Activated T-helper 2 cell treated with anti-CD3 and anti-CD28 coated beads, Interferon-gamma antibody, Interleukin-2, Interleukin-4, amounts not matched to agents 10 μg/mL and 5 μg/mL and 100 μg/mL, durations not matched to agents 14 hours and 24 hours and 36 hours (primary cell): ENCODE data around the gene SMIM3. TPM values are rescaled to one million over a fixed set of nuclear protein-coding genes. Genes with fewer than 3 reads are reported as not detected.

Source experiments
- DNase-seq: peaks from one replicate; pipeline ENCODE4 v3.0.0; 2021; ENCODE audit warnings: low spot score
- H3K27ac Mint-ChIP-seq: one replicate; pipeline ENCODE4 v1.8.0; 2021; ENCODE audit warnings: mixed read lengths
- H3K27me3 Mint-ChIP-seq: one replicate; pipeline ENCODE4 v1.8.0; 2021; ENCODE audit warnings: low read depth, mixed read lengths
- H3K36me3 Mint-ChIP-seq: one replicate; pipeline ENCODE4 v1.8.0; 2021; ENCODE audit warnings: low read depth, mixed read lengths
- H3K4me1 Mint-ChIP-seq: one replicate; pipeline ENCODE4 v1.8.0; 2021; ENCODE audit warnings: low read depth, mixed read lengths
- H3K4me3 Mint-ChIP-seq: one replicate; pipeline ENCODE4 v1.8.0; 2021; ENCODE audit warnings: low read depth, mild to moderate bottlenecking, moderate library complexity, mixed read lengths
- H3K9me3 Mint-ChIP-seq: one replicate; pipeline ENCODE4 v1.8.0; 2021; ENCODE audit warnings: mixed read lengths
- intact Hi-C: fragments of 100-400 bp; cut with micrococcal nuclease; formaldehyde crosslinking; loops from one replicate; pipeline ENCODE4 v1.15.1; 2023
- total RNA-seq: library from RNA; stranded (reverse); gene quantifications from 2 replicates; pipeline ENCODE4 v1.2.3, GENCODE V29; 2022

Gene SMIM3
- total RNA-seq, 1 donor from 2014 or later: 25.7 TPM

DNA sequence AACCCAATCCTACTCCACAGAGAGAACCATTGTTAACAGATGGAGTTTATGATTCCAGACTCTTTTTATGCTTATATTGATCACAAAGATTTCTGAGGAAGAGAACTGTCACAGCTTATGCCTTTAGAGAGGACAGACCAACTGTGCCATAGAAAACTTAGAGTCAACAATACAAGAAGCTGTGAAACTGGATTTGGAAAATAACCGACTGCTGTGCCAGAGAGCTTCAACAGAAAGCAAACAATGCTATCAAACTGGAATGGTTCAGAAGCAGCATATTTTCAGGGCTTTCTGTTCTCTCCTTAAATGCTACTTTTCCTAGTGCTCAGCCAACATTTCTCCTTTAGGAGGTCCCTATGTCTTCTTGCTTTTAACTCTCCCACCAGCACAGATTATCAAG, 24.7 kb upstream of the SMIM3 start:
- intact Hi-C loops: no loop called here
- Mint-ChIP-seq H3K27ac (no peak overlapping the region), H3K36me3 (peaks cover 71% of the 10 kb centered on the region), H3K4me1 (peaks cover 33% of the 10 kb centered on the region), H3K27me3 (no peaks in the 10 kb centered on the region), H3K9me3 (no peaks in the 10 kb centered on the region), H3K4me3 (no peak overlapping the region)
- DNase-seq: no peak

DNA sequence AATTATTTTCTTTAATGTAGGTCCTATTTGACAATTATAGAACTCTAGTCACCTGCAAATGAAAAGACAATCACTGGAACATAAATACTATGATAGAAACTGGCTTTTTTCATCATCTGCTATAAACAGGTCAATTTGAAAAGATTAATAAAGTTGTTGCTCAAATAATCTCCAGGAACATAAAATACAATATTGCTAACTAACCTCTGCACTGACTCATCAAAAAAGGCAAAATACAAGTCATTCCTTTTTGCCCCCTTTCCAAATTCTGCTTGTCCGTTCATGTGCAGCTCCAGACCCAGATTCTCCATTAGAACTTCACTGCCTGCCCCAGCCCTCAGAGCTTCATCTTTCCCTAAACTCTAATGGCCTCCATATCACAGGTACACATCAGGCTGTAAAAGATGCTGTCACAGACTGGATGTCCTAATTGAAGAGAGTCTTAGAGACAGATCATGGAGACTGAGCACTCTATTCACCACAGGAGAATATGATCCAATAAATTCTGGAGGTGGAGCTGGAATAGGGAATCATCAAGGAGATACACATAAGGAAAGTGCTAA, 21.4 kb upstream of the SMIM3 start:
- H3K27ac Mint-ChIP-seq: peak overlapping the region; percentile 28
- intact Hi-C loops: no loop called here
- peak overlapping the region; percentile 68 for H3K4me3 Mint-ChIP-seq
- H3K4me1 Mint-ChIP-seq: peaks cover 32% of the 10 kb centered on the region
- peaks cover 49% of the 10 kb centered on the region for H3K36me3 Mint-ChIP-seq
- DNase-seq: no peak
- H3K27me3 Mint-ChIP-seq: no peaks in the 10 kb centered on the region
- H3K9me3 Mint-ChIP-seq: no peaks in the 10 kb centered on the region

DNA sequence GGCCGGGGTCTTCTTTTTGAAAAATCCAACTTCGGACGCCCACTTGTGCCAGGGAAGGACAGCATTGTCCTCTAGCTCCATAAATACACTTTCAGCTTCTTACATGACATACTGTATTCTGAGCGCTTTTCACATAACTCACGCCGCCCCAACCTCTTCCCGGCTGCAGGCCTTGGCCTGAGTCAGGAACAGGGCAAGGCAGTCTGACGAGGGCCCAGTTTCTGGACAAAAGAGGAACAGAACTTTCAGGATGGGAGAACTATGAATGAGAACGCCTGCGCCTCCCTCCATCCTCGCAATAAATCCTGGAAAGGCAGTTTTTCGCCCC, 20.4 kb upstream of the SMIM3 start:
- Mint-ChIP-seq H3K4me3 (no peak overlapping the region), H3K27ac (no peak overlapping the region), H3K9me3 (no peaks in the 10 kb centered on the region), H3K36me3 (peaks cover 39% of the 10 kb centered on the region), H3K27me3 (no peaks in the 10 kb centered on the region), H3K4me1 (peaks cover 36% of the 10 kb centered on the region)
- intact Hi-C loops: loop anchor here (1.0 to 2.0 kb wide), 6 partner anchors 15 to 495 kb away; partner anchors contain the start of genes GM2A, RBM22 and SMIM3
- DNase-seq: no peak

DNA sequence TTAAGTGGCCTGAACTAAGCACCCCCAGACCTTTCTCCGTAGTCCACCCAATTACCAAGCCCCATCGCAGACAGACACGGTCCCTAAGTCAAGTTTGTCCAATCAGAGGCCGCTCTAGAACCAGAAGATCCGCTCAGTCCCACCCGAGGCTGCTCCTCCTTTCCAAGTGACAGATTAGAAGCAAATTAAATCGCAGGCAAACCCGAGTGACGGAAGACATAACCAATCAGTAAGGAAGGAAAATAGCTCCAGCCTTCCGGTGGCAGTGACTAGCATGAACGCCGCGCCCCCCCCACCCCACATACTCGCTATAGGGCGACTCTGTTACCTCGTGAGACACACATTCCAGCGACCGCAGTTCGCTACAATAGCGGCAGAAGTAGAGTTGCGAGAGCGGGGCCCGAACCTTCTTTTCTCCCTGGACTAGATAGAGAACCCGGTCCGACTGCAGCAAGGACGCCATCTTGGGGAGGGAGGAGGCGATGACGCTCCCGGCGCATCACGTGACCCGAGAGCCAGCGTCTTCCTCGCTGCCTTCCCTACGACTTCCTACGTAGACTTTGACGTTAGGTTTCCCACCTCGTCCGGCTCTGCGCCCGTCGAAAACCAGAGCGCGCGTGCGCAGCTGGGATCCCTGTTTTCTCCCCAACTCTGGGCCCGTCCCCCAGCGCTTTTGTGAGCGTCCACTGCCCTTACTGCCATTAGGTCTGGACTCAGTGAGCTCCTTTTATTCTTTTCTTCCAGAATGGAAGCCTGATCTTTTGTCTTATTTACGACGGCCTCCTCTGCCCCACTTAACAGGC, 19.8 kb upstream of the SMIM3 start, which contains the start of gene DCTN4:
TSS of gene DCTN4 (minus strand) at position 487 of the 803 bp plus-strand sequence. CDS start at position 463, 24 bp downstream.
- H3K4me3 Mint-ChIP-seq: no peak within 1 kb of the TSS
- peaks cover 36% of the 10 kb centered on the region for H3K4me1 Mint-ChIP-seq
- peaks cover 34% of the 10 kb centered on the region for H3K36me3 Mint-ChIP-seq
- H3K9me3 Mint-ChIP-seq: no peaks in the 10 kb centered on the region
- H3K27me3 Mint-ChIP-seq: no peaks in the 10 kb centered on the region
- peak; percentile 90 for DNase-seq
- no peak within 1 kb of the TSS for H3K27ac Mint-ChIP-seq
- intact Hi-C loops: loop anchor here (1.0 to 2.0 kb wide), 6 partner anchors 16 to 495 kb away; partner anchors contain the start of genes GM2A, RBM22 and SMIM3

DNA sequence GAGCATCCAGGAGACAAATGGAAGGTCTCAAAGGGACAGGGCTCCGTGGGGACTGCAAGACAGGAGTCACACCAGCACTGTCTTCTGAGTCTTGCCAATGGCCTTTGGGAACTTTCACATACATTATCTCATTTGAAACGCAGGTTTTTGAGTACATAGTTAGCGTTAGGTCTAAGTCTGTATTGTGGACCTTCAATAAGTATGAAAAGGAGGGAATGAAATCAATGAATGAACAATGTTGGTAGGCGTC, 19.3 kb upstream of the SMIM3 start:
- Mint-ChIP-seq H3K4me1 (peaks cover 33% of the 10 kb centered on the region), H3K27ac (no peak overlapping the region), H3K4me3 (no peak overlapping the region), H3K27me3 (no peaks in the 10 kb centered on the region), H3K36me3 (peaks cover 28% of the 10 kb centered on the region), H3K9me3 (no peaks in the 10 kb centered on the region)
- intact Hi-C loops: loop anchor here (2.0 kb wide), 2 partner anchors 16 to 20 kb away; partner anchors contain the start of gene SMIM3
- no peak for DNase-seq

DNA sequence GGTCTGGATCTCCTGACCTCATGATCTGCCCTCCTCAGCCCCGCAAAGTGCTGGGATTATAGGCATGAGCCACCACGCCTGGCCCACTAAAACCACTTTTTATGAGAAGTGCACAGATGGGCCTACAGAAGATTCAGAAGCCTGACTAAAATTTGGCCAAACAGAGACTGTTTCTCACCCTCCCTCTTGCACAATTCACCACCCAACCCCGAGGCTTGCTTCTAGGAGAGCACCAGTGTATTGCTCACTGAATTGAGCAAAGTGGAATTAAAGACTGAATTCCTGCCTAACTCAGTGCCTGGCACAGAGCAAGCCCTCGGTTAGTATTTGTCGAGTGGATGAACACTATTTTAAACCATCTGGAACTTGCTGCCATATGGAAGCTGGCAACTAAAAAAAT, 16.3 kb upstream of the SMIM3 start:
- Mint-ChIP-seq H3K9me3 (peaks cover 10% of the 10 kb centered on the region), H3K36me3 (peaks cover 9% of the 10 kb centered on the region), H3K27ac (peak overlapping the region; percentile 29), H3K4me1 (peaks cover 31% of the 10 kb centered on the region), H3K27me3 (no peaks in the 10 kb centered on the region), H3K4me3 (no peak overlapping the region)
- intact Hi-C loops: no loop called here
- DNase-seq: no peak

DNA sequence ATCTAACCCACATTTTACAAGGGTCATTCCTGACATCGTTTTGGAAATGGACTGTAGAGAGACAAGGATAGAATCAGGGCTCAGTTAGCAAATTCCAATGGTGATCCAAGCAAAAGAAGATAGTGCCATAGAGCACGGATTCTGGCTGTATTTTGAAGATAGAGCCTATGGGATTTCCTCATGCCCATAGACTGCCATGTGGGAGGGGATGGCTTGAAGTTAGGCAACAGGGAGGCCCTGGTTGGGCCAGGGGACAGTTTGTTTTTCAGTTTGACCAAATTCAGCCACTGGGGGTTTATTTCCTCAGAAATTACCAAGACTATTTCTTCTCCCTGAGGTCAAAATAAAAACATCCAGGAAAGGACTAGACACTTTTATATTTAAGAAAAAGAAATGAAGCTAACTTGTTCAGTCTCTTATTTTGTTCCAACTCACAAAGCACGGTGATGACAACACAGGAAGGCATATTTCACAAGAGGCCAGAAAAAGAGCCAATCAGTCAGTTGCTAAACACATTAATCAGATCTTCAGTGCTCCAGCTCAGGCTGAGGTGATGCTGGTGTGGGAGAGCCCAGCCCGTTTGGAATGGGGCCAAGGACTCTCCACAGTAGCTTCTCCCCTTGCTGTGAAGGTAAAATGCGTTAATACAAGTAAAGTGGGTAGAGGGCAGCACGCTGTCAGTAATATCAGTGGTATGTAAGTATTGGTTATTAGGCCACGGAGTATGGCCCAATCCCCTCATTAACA, 15.4 kb upstream of the SMIM3 start:
- Mint-ChIP-seq H3K27me3 (no peaks in the 10 kb centered on the region), H3K27ac (peak overlapping the region; percentile 69), H3K4me1 (peaks cover 30% of the 10 kb centered on the region), H3K4me3 (no peak overlapping the region), H3K9me3 (peaks cover 10% of the 10 kb centered on the region), H3K36me3 (peaks cover 6% of the 10 kb centered on the region)
- DNase-seq: no peak
- intact Hi-C loops: no loop called here

DNA sequence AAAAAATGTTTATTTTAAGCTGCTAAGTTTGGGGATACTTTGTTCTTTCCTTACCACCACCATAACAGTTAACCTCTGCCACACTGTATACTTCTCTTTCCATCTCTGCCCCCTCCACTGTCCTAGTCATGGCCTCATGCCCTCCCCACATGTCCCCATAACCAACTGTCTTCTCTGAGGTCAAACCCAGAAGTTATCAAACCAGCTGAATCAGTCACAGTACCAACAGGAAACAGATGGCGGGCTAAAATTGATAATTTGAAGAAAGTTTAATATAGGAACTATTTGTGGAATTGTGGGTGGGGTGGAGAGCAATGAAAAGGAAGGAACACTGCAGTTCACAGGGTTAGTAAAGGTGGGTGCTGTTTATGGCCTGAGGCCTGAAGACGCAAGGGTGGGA, 14.0 kb upstream of the SMIM3 start:
- H3K27ac Mint-ChIP-seq: peak overlapping the region; percentile 23
- peaks cover 24% of the 10 kb centered on the region for H3K4me1 Mint-ChIP-seq
- peaks cover 10% of the 10 kb centered on the region for H3K9me3 Mint-ChIP-seq
- DNase-seq: no peak
- peaks cover 6% of the 10 kb centered on the region for H3K36me3 Mint-ChIP-seq
- no peaks in the 10 kb centered on the region for H3K27me3 Mint-ChIP-seq
- H3K4me3 Mint-ChIP-seq: no peak overlapping the region
- intact Hi-C loops: no loop called here

DNA sequence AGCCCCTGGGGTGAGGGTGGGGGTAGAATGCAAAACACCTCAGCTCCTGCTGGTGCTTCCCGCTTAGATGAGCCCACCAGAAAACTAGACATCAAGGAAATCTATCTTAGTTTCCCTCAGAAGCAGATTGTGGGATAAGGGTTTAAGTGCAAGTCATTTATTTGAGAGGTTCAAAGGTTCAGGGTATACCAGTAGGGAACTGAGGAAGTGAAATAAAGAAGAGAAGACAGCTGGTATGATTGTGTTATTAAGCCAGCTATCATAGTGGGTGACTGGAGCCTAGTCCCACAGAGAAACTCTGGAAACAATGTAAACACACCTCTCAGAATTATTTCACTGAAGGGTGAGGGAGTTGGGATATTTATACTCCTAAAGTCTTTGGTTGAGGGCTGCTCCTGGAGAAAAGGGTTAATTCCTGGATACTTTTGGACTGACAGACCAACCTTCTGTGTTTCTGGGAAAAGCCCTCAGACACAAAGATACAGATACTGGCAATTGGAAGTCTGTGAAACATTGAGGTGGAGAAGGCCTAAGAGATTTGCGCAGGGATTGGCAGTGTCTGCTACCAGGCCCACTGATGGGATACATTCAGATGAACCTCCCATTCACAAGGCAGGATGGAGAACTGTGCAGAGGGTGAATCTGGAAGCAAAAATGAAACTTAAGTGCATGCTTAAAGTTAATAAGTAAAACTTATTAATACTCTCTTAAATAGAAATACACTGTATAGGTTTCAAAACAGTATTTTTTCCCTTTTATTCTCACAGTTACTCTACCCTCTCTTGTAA, 13.4 kb upstream of the SMIM3 start:
- Mint-ChIP-seq H3K27ac (no peak overlapping the region), H3K4me1 (peaks cover 22% of the 10 kb centered on the region), H3K36me3 (peaks cover 6% of the 10 kb centered on the region), H3K4me3 (no peak overlapping the region), H3K27me3 (no peaks in the 10 kb centered on the region), H3K9me3 (peaks cover 12% of the 10 kb centered on the region)
- no peak for DNase-seq
- intact Hi-C loops: no loop called here

DNA sequence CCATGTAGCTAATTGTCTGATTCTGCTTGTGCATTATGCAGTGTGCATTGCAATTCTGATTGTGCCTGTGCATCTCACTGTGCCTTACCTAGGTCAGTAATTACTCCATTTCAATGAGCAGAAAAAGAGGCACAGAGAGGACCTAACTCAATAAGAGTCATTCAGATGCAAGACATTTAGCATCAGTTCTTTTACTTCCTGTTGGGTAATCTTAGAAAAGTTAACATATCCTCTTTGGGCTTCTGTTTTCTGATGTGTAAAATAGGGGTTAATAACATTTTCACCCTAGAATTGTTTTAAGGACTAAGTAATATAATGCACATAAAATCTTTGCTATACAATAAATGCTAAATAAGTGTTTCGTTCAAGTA, 12.8 kb upstream of the SMIM3 start:
- Mint-ChIP-seq H3K27me3 (no peaks in the 10 kb centered on the region), H3K27ac (no peak overlapping the region), H3K4me1 (peaks cover 28% of the 10 kb centered on the region), H3K36me3 (peaks cover 10% of the 10 kb centered on the region), H3K9me3 (peaks cover 17% of the 10 kb centered on the region), H3K4me3 (no peak overlapping the region)
- intact Hi-C loops: no loop called here
- DNase-seq: no peak

DNA sequence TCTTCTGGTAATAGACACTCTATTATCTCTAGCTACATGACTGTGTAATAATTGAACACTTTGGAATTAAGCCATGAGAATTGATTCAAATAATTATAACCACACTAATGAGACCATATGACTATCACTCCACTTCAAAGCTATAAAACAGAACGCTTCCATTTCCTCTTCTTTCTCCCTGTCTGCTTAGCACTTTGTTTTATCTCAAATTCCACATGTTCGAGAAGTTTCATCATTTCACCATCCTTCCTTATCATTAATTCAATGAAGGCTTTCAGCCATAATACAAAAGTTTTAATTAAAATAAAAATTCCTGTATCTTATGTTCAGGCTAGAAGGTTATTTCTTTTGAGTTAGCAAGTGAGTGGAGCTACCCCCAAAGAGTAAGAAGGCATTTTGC, 12.3 kb upstream of the SMIM3 start:
- no peak for DNase-seq
- Mint-ChIP-seq H3K4me3 (no peak overlapping the region), H3K27me3 (no peaks in the 10 kb centered on the region), H3K27ac (no peak overlapping the region), H3K9me3 (peaks cover 20% of the 10 kb centered on the region), H3K4me1 (peaks cover 32% of the 10 kb centered on the region), H3K36me3 (peaks cover 12% of the 10 kb centered on the region)
- intact Hi-C loops: no loop called here

DNA sequence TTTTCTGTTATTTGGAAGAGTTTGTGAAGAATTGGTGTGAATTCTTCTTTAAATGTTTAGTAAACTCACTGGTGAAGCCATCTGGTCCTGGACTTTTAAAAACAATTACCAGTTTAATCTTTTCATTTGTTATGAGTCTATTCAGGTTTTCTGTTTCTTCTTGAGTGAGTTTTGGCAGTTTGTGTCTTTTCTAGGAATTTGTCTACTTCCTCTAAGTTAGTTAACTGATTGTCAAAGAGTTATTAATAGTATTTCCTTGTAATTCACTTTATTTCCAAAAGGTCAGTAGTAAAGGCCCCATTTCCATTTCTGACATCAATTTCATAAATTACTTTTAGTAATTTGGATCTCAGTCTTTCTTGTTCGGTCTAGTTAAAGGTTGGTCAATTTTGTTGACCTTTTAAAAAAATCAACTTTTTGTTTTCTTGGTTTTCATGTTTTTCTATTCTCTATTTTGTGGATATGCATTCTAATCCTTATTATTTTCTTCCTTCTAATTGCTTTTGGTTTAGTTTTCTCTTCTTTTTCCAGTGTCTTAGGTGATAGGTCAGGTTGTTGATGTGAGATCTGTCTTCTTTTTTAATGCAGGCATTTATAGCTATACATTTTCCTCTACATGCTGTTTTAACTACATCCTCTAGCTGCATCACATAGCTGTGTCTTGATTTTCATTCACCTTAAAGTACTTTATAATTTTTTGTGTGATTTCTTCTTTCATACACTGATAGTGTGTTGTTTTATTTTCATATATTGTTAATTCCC, 7.3 kb upstream of the SMIM3 start:
- Mint-ChIP-seq H3K4me1 (peaks cover 38% of the 10 kb centered on the region), H3K27me3 (no peaks in the 10 kb centered on the region), H3K4me3 (no peak overlapping the region), H3K27ac (peak overlapping the region; percentile 77), H3K9me3 (peaks cover 20% of the 10 kb centered on the region), H3K36me3 (peaks cover 14% of the 10 kb centered on the region)
- intact Hi-C loops: no loop called here
- no peak for DNase-seq
